ENCODE measurements around the gene PRTFDC1.
A peak's percentile ranks its signal among the peaks of the same experiment; 100 is the strongest.

PRTFDC1 gene

GRCh38 chr10:24862589-24862988 is 89.8 kb downstream of the PRTFDC1 start:
- no peak overlapping the region for H3K18ac ChIP-seq (ENCODE audit: low read length)
- H3K4ac ChIP-seq (ENCODE audit: low read depth, low read length): no peak overlapping the region
- no peak overlapping the region for H2BK15ac ChIP-seq (replicated peaks; ENCODE audit: low read depth)
- no peak for DNase-seq
- no peak overlapping the region for H3K23ac ChIP-seq (ENCODE audit: low read length)
- no peaks in the 10 kb centered on the region for H3K36me3 ChIP-seq (ENCODE audit: control insufficient read depth, insufficient read depth, low read length)
- no peaks in the 10 kb centered on the region for H3K79me1 ChIP-seq (ENCODE audit: low read length)
- H2AK5ac ChIP-seq (ENCODE audit: low read length): no peak overlapping the region
- H3K27me3 ChIP-seq (ENCODE audit: insufficient read depth, low read length, poor library complexity): no peaks in the 10 kb centered on the region
- no peaks in the 10 kb centered on the region for H3K79me2 ChIP-seq (ENCODE audit: control insufficient read depth, insufficient read depth, low read length)
- no peak overlapping the region for H3K9ac ChIP-seq (ENCODE audit: low read length)
- H3K4me1 ChIP-seq (ENCODE audit: control insufficient read depth, low read depth, low read length): peaks cover 8% of the 10 kb centered on the region
- WGBS (ENCODE audit: extremely low coverage, insufficient coverage, low lambda C conversion rate): no CpG with 5 or more reads among the region's 3 CpGs
- no peak overlapping the region for H4K5ac ChIP-seq (ENCODE audit: low read length)
- H3K27ac ChIP-seq (ENCODE audit: low read depth, low read length): no peak overlapping the region
- no peak overlapping the region for H3K4me2 ChIP-seq (ENCODE audit: low read length)
- H3K4me3 ChIP-seq (ENCODE audit: low read length): no peak overlapping the region
- no peak overlapping the region for H2BK5ac ChIP-seq (ENCODE audit: low read length)
- no peak overlapping the region for H4K8ac ChIP-seq (ENCODE audit: low read depth, low read length)
- H3K56ac ChIP-seq (ENCODE audit: low read length): no peak overlapping the region
- no peak overlapping the region for H2BK120ac ChIP-seq (ENCODE audit: low read depth, low read length)

GRCh38 chr10:24858288-24859270 is 93.8 kb downstream of the PRTFDC1 start:
- no peak overlapping the region for H3K27ac ChIP-seq (ENCODE audit: low read depth, low read length)

GRCh38 chr10:24857031-24857725 is 95.2 kb downstream of the PRTFDC1 start:
- no peaks in the 10 kb centered on the region for H3K79me1 ChIP-seq (ENCODE audit: low read length)
- H3K4me3 ChIP-seq (ENCODE audit: low read length): no peak overlapping the region
- no peaks in the 10 kb centered on the region for H3K36me3 ChIP-seq (ENCODE audit: control insufficient read depth, insufficient read depth, low read length)
- no peak overlapping the region for H3K23ac ChIP-seq (ENCODE audit: low read length)
- no peaks in the 10 kb centered on the region for H3K79me2 ChIP-seq (ENCODE audit: control insufficient read depth, insufficient read depth, low read length)
- H4K5ac ChIP-seq (ENCODE audit: low read length): no peak overlapping the region
- no peak overlapping the region for H3K56ac ChIP-seq (ENCODE audit: low read length)
- H3K4ac ChIP-seq (ENCODE audit: low read depth, low read length): no peak overlapping the region
- H2BK5ac ChIP-seq (ENCODE audit: low read length): no peak overlapping the region
- no peak overlapping the region for H3K27ac ChIP-seq (ENCODE audit: low read depth, low read length)
- no peak overlapping the region for H3K4me2 ChIP-seq (ENCODE audit: low read length)
- no peak overlapping the region for H2BK15ac ChIP-seq (replicated peaks; ENCODE audit: low read depth)
- H3K18ac ChIP-seq (ENCODE audit: low read length): no peak overlapping the region
- no peaks in the 10 kb centered on the region for H3K27me3 ChIP-seq (ENCODE audit: insufficient read depth, low read length, poor library complexity)
- H2AK5ac ChIP-seq (ENCODE audit: low read length): no peak overlapping the region
- H3K9ac ChIP-seq (ENCODE audit: low read length): no peak overlapping the region
- no peak overlapping the region for H4K8ac ChIP-seq (ENCODE audit: low read depth, low read length)
- WGBS (ENCODE audit: extremely low coverage, insufficient coverage, low lambda C conversion rate): no CpG with 5 or more reads among the region's 8 CpGs
- DNase-seq: no peak
- H2BK120ac ChIP-seq (ENCODE audit: low read depth, low read length): no peak overlapping the region
- peaks cover 6% of the 10 kb centered on the region for H3K4me1 ChIP-seq (ENCODE audit: control insufficient read depth, low read depth, low read length)

More at GRCh38 chr10:24858288-24859270, 93.8 kb downstream of the PRTFDC1 start:
- H3K79me1 ChIP-seq (ENCODE audit: low read length): no peaks in the 10 kb centered on the region
- no peak overlapping the region for H3K18ac ChIP-seq (ENCODE audit: low read length)
- H3K36me3 ChIP-seq (ENCODE audit: control insufficient read depth, insufficient read depth, low read length): no peaks in the 10 kb centered on the region
- no peak overlapping the region for H4K5ac ChIP-seq (ENCODE audit: low read length)
- no peak overlapping the region for H3K4me2 ChIP-seq (ENCODE audit: low read length)
- no peak overlapping the region for H3K23ac ChIP-seq (ENCODE audit: low read length)
- DNase-seq: peak; percentile 54
- H3K79me2 ChIP-seq (ENCODE audit: control insufficient read depth, insufficient read depth, low read length): no peaks in the 10 kb centered on the region
- H2BK5ac ChIP-seq (ENCODE audit: low read length): no peak overlapping the region
- H3K4me3 ChIP-seq (ENCODE audit: low read length): no peak overlapping the region
- no peak overlapping the region for H4K8ac ChIP-seq (ENCODE audit: low read depth, low read length)
- peaks cover 6% of the 10 kb centered on the region for H3K4me1 ChIP-seq (ENCODE audit: control insufficient read depth, low read depth, low read length)
- no peak overlapping the region for H2AK5ac ChIP-seq (ENCODE audit: low read length)
- H3K4ac ChIP-seq (ENCODE audit: low read depth, low read length): no peak overlapping the region
- no peak overlapping the region for H2BK120ac ChIP-seq (ENCODE audit: low read depth, low read length)
- H3K56ac ChIP-seq (ENCODE audit: low read length): peak overlapping the region; percentile 22
- H3K27me3 ChIP-seq (ENCODE audit: insufficient read depth, low read length, poor library complexity): no peaks in the 10 kb centered on the region
- no peak overlapping the region for H2BK15ac ChIP-seq (replicated peaks; ENCODE audit: low read depth)
- no peak overlapping the region for H3K9ac ChIP-seq (ENCODE audit: low read length)
- no CpG with 5 or more reads among the region's 10 CpGs for WGBS (ENCODE audit: extremely low coverage, insufficient coverage, low lambda C conversion rate)

- Histone ChIP-seq H3K23ac (ENCODE audit: low read length) (no peak overlapping the region), H3K4me3 (ENCODE audit: low read length) (no peak overlapping the region), H3K27me3 (ENCODE audit: insufficient read depth, low read length, poor library complexity) (no peaks in the 10 kb centered on the region), H3K56ac (ENCODE audit: low read length) (no peak overlapping the region), H2BK120ac (ENCODE audit: low read depth, low read length) (no peak overlapping the region), H2BK15ac (replicated peaks; ENCODE audit: low read depth) (no peak overlapping the region), H3K9ac (ENCODE audit: low read length) (no peak overlapping the region), H3K18ac (ENCODE audit: low read length) (no peak overlapping the region), H3K4me2 (ENCODE audit: low read length) (no peak overlapping the region), H4K5ac (ENCODE audit: low read length) (no peak overlapping the region), H2BK5ac (ENCODE audit: low read length) (no peak overlapping the region), H4K8ac (ENCODE audit: low read depth, low read length) (no peak overlapping the region), H3K36me3 (ENCODE audit: control insufficient read depth, insufficient read depth, low read length) (no peaks in the 10 kb centered on the region), H3K4me1 (ENCODE audit: control insufficient read depth, low read depth, low read length) (peaks cover 6% of the 10 kb centered on the region), H3K27ac (ENCODE audit: low read depth, low read length) (no peak overlapping the region), H3K4ac (ENCODE audit: low read depth, low read length) (no peak overlapping the region), H2AK5ac (ENCODE audit: low read length) (no peak overlapping the region), H3K79me2 (ENCODE audit: control insufficient read depth, insufficient read depth, low read length) (no peaks in the 10 kb centered on the region), H3K79me1 (ENCODE audit: low read length) (no peaks in the 10 kb centered on the region)
- no peak for DNase-seq
- no CpG with 5 or more reads among the region's 6 CpGs for WGBS (ENCODE audit: extremely low coverage, insufficient coverage, low lambda C conversion rate)
These were observed 98.2 kb downstream of the PRTFDC1 start for GRCh38 chr10:24854256-24854655.

- Histone ChIP-seq H3K36me3 (ENCODE audit: control insufficient read depth, insufficient read depth, low read length) (no peaks in the 10 kb centered on the region), H3K79me1 (ENCODE audit: low read length) (no peaks in the 10 kb centered on the region), H3K79me2 (ENCODE audit: control insufficient read depth, insufficient read depth, low read length) (no peaks in the 10 kb centered on the region), H4K8ac (ENCODE audit: low read depth, low read length) (no peak overlapping the region), H3K27ac (ENCODE audit: low read depth, low read length) (no peak overlapping the region), H3K56ac (ENCODE audit: low read length) (no peak overlapping the region), H2BK15ac (replicated peaks; ENCODE audit: low read depth) (no peak overlapping the region), H3K4ac (ENCODE audit: low read depth, low read length) (no peak overlapping the region), H3K27me3 (ENCODE audit: insufficient read depth, low read length, poor library complexity) (no peaks in the 10 kb centered on the region), H2AK5ac (ENCODE audit: low read length) (no peak overlapping the region), H4K5ac (ENCODE audit: low read length) (no peak overlapping the region), H3K9ac (ENCODE audit: low read length) (no peak overlapping the region), H3K4me2 (ENCODE audit: low read length) (no peak overlapping the region), H3K18ac (ENCODE audit: low read length) (no peak overlapping the region), H2BK5ac (ENCODE audit: low read length) (no peak overlapping the region), H3K4me1 (ENCODE audit: control insufficient read depth, low read depth, low read length) (peaks cover 3% of the 10 kb centered on the region), H3K23ac (ENCODE audit: low read length) (no peak overlapping the region), H3K4me3 (ENCODE audit: low read length) (no peak overlapping the region), H2BK120ac (ENCODE audit: low read depth, low read length) (no peak overlapping the region)
- DNase-seq: no peak
These were observed 98.7 kb downstream of the PRTFDC1 start for GRCh38 chr10:24853661-24854060.
